ENCODE measurements around the gene PGBD2. TPM values are rescaled to one million over a fixed set of nuclear protein-coding genes. Genes with fewer than 3 reads are reported as not detected.

The PGBD2 gene
- total and polyA plus RNA-seq, 9 of the 15 experiments (the other 6 are each of a cell fraction or from before 2014, with no cell fraction given) = 11.9 to 21.8 (median 14.7) TPM

GRCh38 chr1:248873409-248873992, 32.5 kb upstream of the PGBD2 start:
- in situ Hi-C loops (cut with MboI) (no loop called here), intact Hi-C loops (cut with micrococcal nuclease) (loop anchor here (1.0 kb wide), 3 partner anchors 12 to 33 kb away; partner anchors contain the start of genes PGBD2 and ZNF692)
- Histone ChIP-seq H3K9me3 (replicated peaks; ENCODE audit: control insufficient read depth, insufficient read depth, low read depth, low read length) (no peaks in the 10 kb centered on the region), H3K36me3 (ENCODE audit: control insufficient read depth, insufficient read depth, low read length) (no peaks in the 10 kb centered on the region), H3K27me3 (ENCODE audit: control insufficient read depth in 2 of 2, insufficient read depth in 2 of 2, low read length in 2 of 2) (no peaks in the 10 kb centered on the region), H3K27ac (ENCODE audit: extremely low read depth, low read depth, low read length) (peak overlapping the region; percentile 98), H4K20me1 (replicated peaks; ENCODE audit: control insufficient read depth, insufficient read depth, low read length) (no peaks in the 10 kb centered on the region), H3K4me1 (replicated peaks in 1 of 2; ENCODE audit: control insufficient read depth in 2 of 2, insufficient read depth in 2 of 2, low read length in 2 of 2) (peaks cover 16 to 21% of the 10 kb centered on the region in 2 experiments), H3K4me2 (ENCODE audit: insufficient read depth, low read length) (peak overlapping the region; percentile 99), H2AFZ (ENCODE audit: low read depth, low read length) (peak overlapping the region; percentile 99), H3K9me1 (ENCODE audit: control insufficient read depth, insufficient read depth, low read length) (no peaks in the 10 kb centered on the region), H3K9ac (ENCODE audit: insufficient read depth in 1 of 2, low read depth in 2 of 2, low read length in 2 of 2) (peak overlapping the region; percentile 97 to 99), H3K4me3 (peak overlapping the region; percentile 79), H3K79me2 (ENCODE audit: control insufficient read depth, insufficient read depth, low read length) (no peaks in the 10 kb centered on the region)
- no TSS peak for BruUV-seq (replicated peaks)
- ATAC-seq (peak; percentile 82), FAIRE-seq (peak; percentile 84), DNase-seq (ENCODE audit: extremely low read depth in 1 of 4, low spot score in 3 of 4) (peak; percentile 84 to 97 (median 84))
- ChIA-PET POLR2A (interaction anchor here (0.5 to 8.6 kb wide), 10 partner anchors 9 to 125 kb away, joined by 3 to 71 read pairs (median 4); partner anchors contain the start of genes PGBD2, ZNF672 and ZNF692), CTCF (ENCODE audit: low intra/inter-chr PET ratio) (no interaction called here)
- WGBS (ENCODE audit: insufficient coverage, low coverage, missing lambda C conversion rate) = under 1% methylated on average over 41 of the region's 41 CpGs
- peak; percentile 59; the same call in 1 of the 2 replicates for TF ChIP-seq ZBTB17 (CRISPR knock-in tag; IDR thresholded peaks at IDR 0.05)
- no peak for TF ChIP-seq IFI16 (CRISPR knock-in tag; IDR thresholded peaks at IDR 0.05)
- peak; percentile 33; the same call in 1 of the 2 replicates for TF ChIP-seq NCOR1 (IDR thresholded peaks at IDR 0.05)
- peak; percentile 44; the same call in 1 of the 2 replicates for TF ChIP-seq ARID1B (IDR thresholded peaks at IDR 0.05)
- no peak for TF ChIP-seq ZFP30 (CRISPR knock-in tag; IDR thresholded peaks at IDR 0.05; ENCODE audit: borderline replicate concordance)
- no peak for TF ChIP-seq ZNF695 (CRISPR knock-in tag; IDR thresholded peaks at IDR 0.05)
- TF ChIP-seq SIN3A (IDR thresholded peaks at IDR 0.05; ENCODE audit: borderline replicate concordance in 2 of 2, control insufficient read depth in 1 of 2, low read depth in 2 of 2, low read length in 2 of 2) = no peak
- TF ChIP-seq ZBTB12 (CRISPR knock-in tag; IDR thresholded peaks at IDR 0.05) = peak; percentile 50; the same call in 1 of the 2 replicates
- 0 out of 2 replicates have a peak, but pooled peaks have one; percentile 24 for TF ChIP-seq MBD2 (IDR thresholded peaks at IDR 0.05; ENCODE audit: borderline replicate concordance, low read depth)
- TF ChIP-seq ELF4 (CRISPR knock-in tag; IDR thresholded peaks at IDR 0.05) = no peak
- peak; percentile 87 for TF ChIP-seq RBM22 (IDR thresholded peaks at IDR 0.05; ENCODE audit: low read depth, low read length, poor library complexity, severe bottlenecking)
- TF ChIP-seq TAF7 (tag; IDR thresholded peaks at IDR 0.05) = no peak
- TF ChIP-seq MYNN (IDR thresholded peaks at IDR 0.05) = peak; percentile 45; the same call in 1 of the 2 replicates
- no peak for TF ChIP-seq MYNN (CRISPR knock-in tag; IDR thresholded peaks at IDR 0.05)
- TF ChIP-seq, protein P1, sequence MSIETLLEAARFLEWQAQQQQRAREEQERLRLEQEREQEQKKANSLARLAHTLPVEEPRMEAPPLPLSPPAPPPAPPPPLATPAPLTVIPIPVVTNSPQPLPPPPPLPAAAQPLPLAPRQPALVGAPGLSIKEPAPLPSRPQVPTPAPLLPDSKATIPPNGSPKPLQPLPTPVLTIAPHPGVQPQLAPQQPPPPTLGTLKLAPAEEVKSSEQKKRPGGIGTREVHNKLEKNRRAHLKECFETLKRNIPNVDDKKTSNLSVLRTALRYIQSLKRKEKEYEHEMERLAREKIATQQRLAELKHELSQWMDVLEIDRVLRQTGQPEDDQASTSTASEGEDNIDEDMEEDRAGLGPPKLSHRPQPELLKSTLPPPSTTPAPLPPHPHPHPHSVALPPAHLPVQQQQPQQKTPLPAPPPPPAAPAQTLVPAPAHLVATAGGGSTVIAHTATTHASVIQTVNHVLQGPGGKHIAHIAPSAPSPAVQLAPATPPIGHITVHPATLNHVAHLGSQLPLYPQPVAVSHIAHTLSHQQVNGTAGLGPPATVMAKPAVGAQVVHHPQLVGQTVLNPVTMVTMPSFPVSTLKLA (conservative IDR thresholded peaks at IDR 0.05) = peak in 1 of 2 experiments; percentile 46; a peak in 1 of 4 replicates
- TF ChIP-seq, protein P2, sequence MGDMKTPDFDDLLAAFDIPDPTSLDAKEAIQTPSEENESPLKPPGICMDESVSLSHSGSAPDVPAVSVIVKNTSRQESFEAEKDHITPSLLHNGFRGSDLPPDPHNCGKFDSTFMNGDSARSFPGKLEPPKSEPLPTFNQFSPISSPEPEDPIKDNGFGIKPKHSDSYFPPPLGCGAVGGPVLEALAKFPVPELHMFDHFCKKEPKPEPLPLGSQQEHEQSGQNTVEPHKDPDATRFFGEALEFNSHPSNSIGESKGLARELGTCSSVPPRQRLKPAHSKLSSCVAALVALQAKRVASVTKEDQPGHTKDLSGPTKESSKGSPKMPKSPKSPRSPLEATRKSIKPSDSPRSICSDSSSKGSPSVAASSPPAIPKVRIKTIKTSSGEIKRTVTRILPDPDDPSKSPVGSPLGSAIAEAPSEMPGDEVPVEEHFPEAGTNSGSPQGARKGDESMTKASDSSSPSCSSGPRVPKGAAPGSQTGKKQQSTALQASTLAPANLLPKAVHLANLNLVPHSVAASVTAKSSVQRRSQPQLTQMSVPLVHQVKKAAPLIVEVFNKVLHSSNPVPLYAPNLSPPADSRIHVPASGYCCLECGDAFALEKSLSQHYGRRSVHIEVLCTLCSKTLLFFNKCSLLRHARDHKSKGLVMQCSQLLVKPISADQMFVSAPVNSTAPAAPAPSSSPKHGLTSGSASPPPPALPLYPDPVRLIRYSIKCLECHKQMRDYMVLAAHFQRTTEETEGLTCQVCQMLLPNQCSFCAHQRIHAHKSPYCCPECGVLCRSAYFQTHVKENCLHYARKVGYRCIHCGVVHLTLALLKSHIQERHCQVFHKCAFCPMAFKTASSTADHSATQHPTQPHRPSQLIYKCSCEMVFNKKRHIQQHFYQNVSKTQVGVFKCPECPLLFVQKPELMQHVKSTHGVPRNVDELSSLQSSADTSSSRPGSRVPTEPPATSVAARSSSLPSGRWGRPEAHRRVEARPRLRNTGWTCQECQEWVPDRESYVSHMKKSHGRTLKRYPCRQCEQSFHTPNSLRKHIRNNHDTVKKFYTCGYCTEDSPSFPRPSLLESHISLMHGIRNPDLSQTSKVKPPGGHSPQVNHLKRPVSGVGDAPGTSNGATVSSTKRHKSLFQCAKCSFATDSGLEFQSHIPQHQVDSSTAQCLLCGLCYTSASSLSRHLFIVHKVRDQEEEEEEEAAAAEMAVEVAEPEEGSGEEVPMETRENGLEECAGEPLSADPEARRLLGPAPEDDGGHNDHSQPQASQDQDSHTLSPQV (IDR thresholded peaks at IDR 0.05) = no peak
